ENCODE data around the gene HARS2.

Gene HARS2

GRCh38 chr5:140725799-140726471, 34.7 kb downstream of the HARS2 start:
- DNase-seq (ENCODE audit: low read depth), result peak; percentile 89
- TF ChIP-seq CTCF (conservative IDR thresholded peaks at IDR 0.05; ENCODE audit: low read length), result no peak
- peak overlapping the region; percentile 59 for H3K4me3 ChIP-seq (ENCODE audit: low read length)

- DNase-seq (ENCODE audit: low read depth), result no peak
- no peak for TF ChIP-seq CTCF (conservative IDR thresholded peaks at IDR 0.05; ENCODE audit: low read length)
- H3K4me3 ChIP-seq (ENCODE audit: low read length), result no peak overlapping the region
Observed at GRCh38 chr5:140733098-140733497, 41.8 kb downstream of the HARS2 start.

- peak; percentile 35 for DNase-seq (ENCODE audit: low read depth)
- peak; percentile 51 for TF ChIP-seq CTCF (conservative IDR thresholded peaks at IDR 0.05; ENCODE audit: low read length)
- H3K4me3 ChIP-seq (ENCODE audit: low read length), result no peak overlapping the region
Observed at GRCh38 chr5:140734354-140734753, 43.1 kb downstream of the HARS2 start.

GRCh38 chr5:140737486-140737885, 46.2 kb downstream of the HARS2 start:
- no peak overlapping the region for H3K4me3 ChIP-seq (ENCODE audit: low read length)
- no peak for TF ChIP-seq CTCF (conservative IDR thresholded peaks at IDR 0.05; ENCODE audit: low read length)
- no peak for DNase-seq (ENCODE audit: low read depth)

GRCh38 chr5:140741967-140742366, 50.7 kb downstream of the HARS2 start:
- TF ChIP-seq CTCF (conservative IDR thresholded peaks at IDR 0.05; ENCODE audit: low read length), result no peak
- no peak overlapping the region for H3K4me3 ChIP-seq (ENCODE audit: low read length)
- DNase-seq (ENCODE audit: low read depth), result no peak
